Gastroesophageal sphincter (tissue), 4 donors: Measurements from ENCODE around the gene ZNF580. TPM values are rescaled to one million over a fixed set of nuclear protein-coding genes. Genes with fewer than 3 reads are reported as not detected.

Source experiments
- ATAC-seq: fragments of 150-250 bp; one replicate; pipeline ENCODE4 v1.9.1; 2016; ENCODE audit warnings: mild to moderate bottlenecking, moderate library complexity
- H3K27ac ChIP-seq, 4 donors: fragments of 200-600 bp; sonication (generic) in 3 of 4; 1 replicate in 3 of 4; 2 replicates in 1 of 4; pipeline ENCODE4 v1.5.1; 2016 to 2019
- H3K27me3 ChIP-seq: fragments of 200-600 bp; sonication (generic); one replicate; pipeline ENCODE4 v1.5.1; 2019
- H3K36me3 ChIP-seq, 2 donors: fragments of 200-600 bp; sonication (generic); one replicate each; pipeline ENCODE4 v1.5.1; 2019; ENCODE audit warnings: control low read depth in 1 of 2
- H3K4me1 ChIP-seq, 3 donors: fragments of 200-600 bp; sonication (generic); 1 replicate in 2 of 3; 2 replicates in 1 of 3; pipeline ENCODE4 v1.5.1; 2016 to 2019; ENCODE audit warnings: control low read depth in 2 of 3
- H3K4me3 ChIP-seq, 2 donors: fragments of 200-600 bp; sonication (generic); one replicate each; pipeline ENCODE4 v1.5.1; 2019; ENCODE audit warnings: mild to moderate bottlenecking in 1 of 2, moderate library complexity in 1 of 2
- H3K9me3 ChIP-seq, 3 donors: fragments of 200-600 bp; sonication (generic); one replicate each; pipeline ENCODE4 v1.5.1; 2017 to 2019; ENCODE audit warnings: control low read depth in 2 of 3
- CTCF ChIP-seq, 4 experiments: fragments of 200-600 bp in 2 of 4; fragments of 450-650 bp in 2 of 4; sonication (generic) in 1 of 4; IDR thresholded peaks; one replicate each; pipeline ENCODE4 v1.5.1; 2017 to 2019; ENCODE audit warnings: antibody characterized with exemption in 4 of 4, mild to moderate bottlenecking in 2 of 4, moderate library complexity in 2 of 4
- EP300 ChIP-seq: sonication (generic); formaldehyde crosslinking; IDR thresholded peaks from one replicate; pipeline ENCODE4 v1.6.1; 2017; ENCODE audit warnings: antibody characterized with exemption, mild to moderate bottlenecking
- POLR2A ChIP-seq, 2 donors: fragments of 450-650 bp; IDR thresholded peaks; one replicate each; pipeline ENCODE4 v1.6.1; 2017; ENCODE audit warnings: antibody characterized with exemption in 2 of 2, mild to moderate bottlenecking in 2 of 2, moderate library complexity in 1 of 2
- POLR2AphosphoS5 ChIP-seq: sonication (generic); formaldehyde crosslinking; IDR thresholded peaks from one replicate; pipeline ENCODE4 v1.6.1; 2017; ENCODE audit warnings: antibody characterized with exemption
- WGBS, 2 donors: methylation state at CpG; one replicate each; pipeline ENCODE4 v1.1.5; 2018; ENCODE audit warnings: low coverage in 1 of 2; 5-methylcytosine and 5-hydroxymethylcytosine counted together
- total RNA-seq, 4 donors: library from RNA; depleted of rRNA; stranded (reverse); fragments of >200 nt; gene quantifications; one replicate each; pipeline ENCODE4 v1.1.0, GENCODE V29; 2016

Gene ZNF580
- 10 to 100 TPM; 28.9 to 44.1 (median 35.2) TPM for total RNA-seq

GRCh38 chr19:55640577-55641425 is at the start of gene ZNF580:
Gene ZNF580 (plus strand): TSS chr19:55641002. CDS start chr19:55642509, 1,507 bp downstream.
- no peaks in the 10 kb centered on the region for H3K9me3 ChIP-seq
- peak within 1 kb of the TSS; percentile 83 to 96 (median 93) for H3K27ac ChIP-seq
- peak; percentile 72 for ATAC-seq
- peak within 1 kb of the TSS; percentile 89 to 95 for H3K4me3 ChIP-seq
- WGBS, 2 donors = 0% methylated on average over 16 of the region's 89 CpGs; no CpG with 5 or more reads in 1 of the 2 donors
- peak; percentile 10 for TF ChIP-seq POLR2AphosphoS5
- TF ChIP-seq CTCF (IDR thresholded peaks at IDR 0.05) = no peak
- TF ChIP-seq EP300 = no peak
- TF ChIP-seq POLR2A (IDR thresholded peaks at IDR 0.05) = peak; percentile 14 to 30
- H3K4me1 ChIP-seq = peaks cover 5 to 95% (median 64%) of the 10 kb centered on the region in 3 donors
- peaks cover 0 to 14% of the 10 kb centered on the region in 2 donors for H3K36me3 ChIP-seq
- no peaks in the 10 kb centered on the region for H3K27me3 ChIP-seq

GRCh38 chr19:55591555-55591954 is 49.2 kb upstream of the ZNF580 start:
- TF ChIP-seq POLR2A (IDR thresholded peaks at IDR 0.05) (no peak), POLR2AphosphoS5 (no peak), CTCF (IDR thresholded peaks at IDR 0.05) (no peak), EP300 (no peak)
- Histone ChIP-seq H3K9me3 (no peaks in the 10 kb centered on the region), H3K27ac (no peak overlapping the region), H3K4me1 (peaks cover 0 to 15% (median 9%) of the 10 kb centered on the region in 3 donors), H3K4me3 (no peak overlapping the region), H3K36me3 (peaks cover 0 to 39% of the 10 kb centered on the region in 2 donors), H3K27me3 (no peaks in the 10 kb centered on the region)
- ATAC-seq = no peak
- WGBS, 2 donors = 69 to 78% methylated on average over 3 to 5 of the region's 10 CpGs

GRCh38 chr19:55592391-55593090 is 48.3 kb upstream of the ZNF580 start:
- Histone ChIP-seq H3K4me1 (peaks cover 0 to 5% (median 0%) of the 10 kb centered on the region in 3 donors), H3K9me3 (no peaks in the 10 kb centered on the region), H3K4me3 (no peak overlapping the region), H3K36me3 (peaks cover 0 to 49% of the 10 kb centered on the region in 2 donors), H3K27me3 (no peaks in the 10 kb centered on the region), H3K27ac (no peak overlapping the region)
- TF ChIP-seq POLR2AphosphoS5 = no peak
- no peak for TF ChIP-seq POLR2A (IDR thresholded peaks at IDR 0.05)
- no peak for TF ChIP-seq EP300
- TF ChIP-seq CTCF (IDR thresholded peaks at IDR 0.05) = no peak
- 87% methylated on average over 3 of the region's 73 CpGs; no CpG with 5 or more reads in 1 of the 2 donors for WGBS, 2 donors
- ATAC-seq = no peak

GRCh38 chr19:55593096-55593772 is 47.6 kb upstream of the ZNF580 start:
- Histone ChIP-seq H3K4me3 (no peak overlapping the region), H3K36me3 (peaks cover 0 to 51% of the 10 kb centered on the region in 2 donors), H3K27ac (no peak overlapping the region), H3K4me1 (peaks cover 0 to 3% (median 0%) of the 10 kb centered on the region in 3 donors), H3K9me3 (no peaks in the 10 kb centered on the region), H3K27me3 (no peaks in the 10 kb centered on the region)
- no CpG with 5 or more reads among the region's 68 CpGs for WGBS, 2 donors
- ATAC-seq = no peak
- TF ChIP-seq EP300 (no peak), POLR2AphosphoS5 (no peak), CTCF (IDR thresholded peaks at IDR 0.05) (no peak), POLR2A (IDR thresholded peaks at IDR 0.05) (no peak)
